Caki2 (cell line): ENCODE data around the gene DVL2. TPM values are rescaled to one million over a fixed set of nuclear protein-coding genes. Genes with fewer than 3 reads are reported as not detected.
"Not testable (repeated sequence)": the region's sequence is repeated elsewhere in the genome, so short reads cannot be mapped to it uniquely, and the experiment has no call there.

ENCODE experiments used
- DNase-seq: peaks from one replicate; pipeline ENCODE4 v3.0.0-alpha.2; 2015; ENCODE audit warnings: low read depth
- in situ Hi-C: cut with HindIII; loops from 2 replicates; pipeline ENCODE4 v1.10.0; 2016; ENCODE audit warnings: low sequenced_read_pairs, low pct_unique_long_range_greater_than_20kb, mixed read lengths
- total RNA-seq: library from RNA; depleted of rRNA; stranded (reverse); fragments of >200 nt; shearing (Covaris generic); gene quantifications from 2 replicates; pipeline ENCODE4 v1.2.3, GENCODE V29; 2014; ENCODE audit warnings: low replicate concordance

The DVL2 gene
- total RNA-seq, 1 experiment from 2014 or later: 33.3 TPM

GRCh38 chr17:7259555-7259889 is 25.2 kb upstream of the DVL2 start:
- no peak for DNase-seq
- in situ Hi-C loops: no loop called here

GRCh38 chr17:7258731-7259554 is 24.6 kb upstream of the DVL2 start:
- no peak for DNase-seq
- in situ Hi-C loops: no loop called here

DNA sequence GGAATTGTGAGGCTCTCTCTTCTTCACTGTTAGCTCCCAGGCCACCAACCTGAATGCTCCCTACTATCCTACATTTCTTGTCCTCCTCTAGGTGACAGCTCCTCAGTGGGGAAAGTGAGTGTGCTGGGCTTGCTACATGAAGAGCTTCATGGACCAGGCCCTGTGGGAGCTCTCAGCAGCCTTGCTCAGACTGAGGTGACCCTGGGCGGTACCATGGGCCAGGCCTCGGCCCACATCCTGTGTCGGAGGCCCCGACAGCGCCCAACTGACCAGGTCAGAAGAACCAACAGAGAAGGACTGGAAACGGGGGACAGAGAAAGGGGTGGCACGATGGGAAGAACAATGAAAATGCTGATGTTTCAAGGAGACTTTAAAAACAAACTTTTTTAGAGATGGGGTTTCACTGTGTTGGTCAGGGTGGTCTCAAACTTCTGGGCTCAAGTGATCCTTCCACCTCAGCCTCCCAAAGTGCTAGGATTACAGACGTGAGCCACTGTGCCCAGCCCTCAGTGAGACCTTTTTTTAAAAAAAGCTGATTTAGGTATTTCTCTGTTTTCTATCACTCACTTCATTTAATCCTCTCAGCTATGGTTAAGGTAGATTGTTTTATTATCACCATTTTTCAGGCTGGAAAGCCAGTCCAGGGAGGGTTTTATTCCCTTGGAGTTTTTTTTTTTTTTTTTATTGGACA is 22.6 kb upstream of the DVL2 start:
- in situ Hi-C loops: no loop called here

DNA sequence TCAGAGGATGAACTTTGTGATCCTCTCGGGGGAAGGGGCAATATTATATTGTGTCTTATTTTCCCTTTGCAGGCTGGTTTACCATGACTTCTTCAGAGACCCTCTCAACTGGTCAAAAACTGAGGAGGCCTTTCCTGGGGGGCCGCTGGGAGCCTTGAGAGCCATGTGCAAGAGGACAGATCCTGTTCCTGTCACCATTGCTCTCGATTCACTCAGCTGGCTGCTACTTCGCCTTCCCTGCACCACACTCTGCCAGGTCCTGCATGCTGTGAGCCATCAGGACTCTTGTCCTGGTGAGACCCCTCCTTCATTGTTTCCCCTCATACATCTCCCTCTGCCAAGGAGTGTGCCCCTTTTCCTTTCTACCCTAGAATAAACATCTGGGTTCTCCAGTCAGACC is 20.2 kb upstream of the DVL2 start:
- no peak for DNase-seq
- in situ Hi-C loops: no loop called here

More for the DNA sequence above, 22.6 kb upstream of the DVL2 start:
- DNase-seq: no peak

DNA sequence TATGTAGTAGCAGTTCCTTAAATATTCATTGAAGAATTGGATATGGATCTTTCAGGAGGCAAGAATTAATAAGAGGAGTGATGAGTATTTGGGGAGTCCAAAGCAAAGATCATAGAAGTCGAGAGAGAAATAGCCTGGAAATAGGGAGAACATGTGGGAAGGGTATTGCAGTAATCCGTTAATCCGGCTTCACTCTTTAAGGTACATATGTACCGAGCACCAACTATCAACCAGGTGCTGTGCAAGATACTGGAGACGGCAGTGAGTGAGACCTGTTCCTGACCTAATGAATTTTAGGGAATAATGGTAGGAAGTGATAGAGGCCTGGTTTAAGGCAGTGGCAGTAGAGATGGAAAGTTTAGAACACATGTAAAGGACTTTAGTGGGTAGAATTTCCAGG is 18.8 kb upstream of the DVL2 start:
- in situ Hi-C loops: no loop called here
- DNase-seq: no peak

DNA sequence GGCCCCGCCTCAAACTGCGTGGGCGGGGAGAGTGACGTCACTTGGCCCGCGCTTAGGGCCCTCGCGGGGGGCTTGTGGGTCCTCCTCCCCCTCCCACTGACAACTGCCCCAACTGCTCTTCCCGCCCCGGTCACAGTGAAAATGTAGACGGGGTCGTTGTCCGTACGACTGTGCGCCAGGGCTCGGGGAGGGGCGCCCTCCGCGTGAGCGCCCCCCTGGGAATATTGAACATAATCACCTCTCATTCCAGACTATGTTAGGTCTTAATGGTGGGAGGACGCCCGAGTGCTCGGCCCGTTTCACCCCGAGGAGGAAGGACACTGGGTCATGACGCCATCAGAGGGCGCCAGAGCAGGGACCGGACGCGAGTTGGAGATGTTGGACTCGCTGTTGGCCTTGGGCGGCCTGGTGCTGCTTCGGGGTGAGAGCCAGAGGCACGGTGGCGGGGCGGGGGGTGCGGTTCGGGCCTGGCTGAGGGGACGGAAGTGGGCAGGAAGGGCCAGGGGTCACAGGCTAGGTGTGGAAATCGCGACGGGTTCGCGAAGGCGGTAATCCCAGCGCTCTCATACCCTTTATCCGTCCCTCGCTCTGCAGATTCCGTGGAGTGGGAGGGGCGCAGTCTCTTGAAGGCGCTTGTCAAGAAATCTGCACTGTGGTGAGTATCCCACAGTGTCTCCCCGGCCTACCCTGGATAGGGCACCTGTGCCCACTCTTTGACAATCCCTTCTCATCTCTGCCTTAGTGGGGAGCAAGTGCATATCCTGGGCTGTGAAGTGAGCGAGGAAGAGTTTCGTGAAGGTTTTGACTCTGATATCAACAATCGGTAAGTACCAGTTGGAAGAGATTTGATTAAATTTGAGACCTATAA is 18.1 kb upstream of the DVL2 start, which contains the start of gene ELP5:
ELP5 (plus strand) TSS at position 40 of the 868 bp plus-strand sequence; CDS start at position 376, 336 bp downstream.
- peak; percentile 45 for DNase-seq
- in situ Hi-C loops: no loop called here

- in situ Hi-C loops: no loop called here
These were observed 17.4 kb upstream of the DVL2 start, which contains the start of gene CTDNEP1 for GRCh38 chr17:7251661-7252175. Gene CTDNEP1, minus strand, starts transcription at chr17:7251734. Its CDS starts 438 bp downstream, at chr17:7251296.

DNA sequence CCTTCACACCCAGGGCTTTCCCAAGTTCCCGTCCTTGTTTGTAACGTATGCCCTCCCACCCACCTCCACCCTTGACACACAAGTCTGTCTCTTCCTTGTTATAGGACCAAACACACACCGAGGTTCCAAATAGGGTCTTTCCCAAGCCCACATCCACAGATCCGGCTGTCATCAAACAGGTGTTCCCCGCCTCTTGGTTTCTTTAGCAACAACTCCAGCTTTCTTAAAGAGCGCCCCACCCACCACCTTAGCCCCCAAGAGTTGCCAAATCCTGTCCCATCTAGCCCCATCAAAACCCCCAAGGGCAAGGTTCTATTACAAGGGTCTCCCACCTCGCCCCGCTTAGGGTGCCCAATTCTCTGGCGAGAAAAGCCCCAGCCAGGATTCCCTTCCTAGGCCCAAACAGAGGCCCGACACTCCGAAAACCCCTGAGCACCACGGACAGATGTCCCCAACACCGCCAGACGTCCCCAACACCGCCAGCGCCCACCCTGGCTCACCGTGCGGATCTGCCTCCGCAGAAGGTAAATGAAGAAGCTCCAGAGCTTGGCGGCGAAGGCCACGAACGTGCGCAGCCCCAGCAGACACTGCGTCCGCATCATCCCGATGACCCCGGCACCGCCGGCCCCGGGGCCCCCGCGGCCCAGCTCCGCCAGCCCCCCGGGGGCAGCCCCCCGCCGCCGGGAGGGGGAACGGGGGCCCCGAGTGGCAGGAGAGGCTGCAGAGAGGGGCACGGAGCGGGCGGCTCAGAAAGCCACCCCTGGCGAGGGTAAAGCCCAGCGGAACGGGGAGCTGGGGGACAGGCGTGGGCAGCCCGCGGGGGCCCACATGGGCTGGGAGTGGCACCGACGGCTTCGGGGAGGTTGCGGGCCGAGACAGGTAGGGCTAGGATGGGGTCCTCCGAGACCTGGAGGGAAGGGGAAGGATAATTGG is 16.6 kb upstream of the DVL2 start:
- in situ Hi-C loops: no loop called here
- no peak for DNase-seq

More at GRCh38 chr17:7251661-7252175, 17.4 kb upstream of the DVL2 start, which contains the start of gene CTDNEP1:
- peak; percentile 98 for DNase-seq

- in situ Hi-C loops: no loop called here
These were observed 15.5 kb upstream of the DVL2 start for GRCh38 chr17:7249830-7250229.

GRCh38 chr17:7249214-7249613 is 14.9 kb upstream of the DVL2 start:
- in situ Hi-C loops: no loop called here

More at GRCh38 chr17:7249830-7250229, 15.5 kb upstream of the DVL2 start:
- no peak for DNase-seq

DNA sequence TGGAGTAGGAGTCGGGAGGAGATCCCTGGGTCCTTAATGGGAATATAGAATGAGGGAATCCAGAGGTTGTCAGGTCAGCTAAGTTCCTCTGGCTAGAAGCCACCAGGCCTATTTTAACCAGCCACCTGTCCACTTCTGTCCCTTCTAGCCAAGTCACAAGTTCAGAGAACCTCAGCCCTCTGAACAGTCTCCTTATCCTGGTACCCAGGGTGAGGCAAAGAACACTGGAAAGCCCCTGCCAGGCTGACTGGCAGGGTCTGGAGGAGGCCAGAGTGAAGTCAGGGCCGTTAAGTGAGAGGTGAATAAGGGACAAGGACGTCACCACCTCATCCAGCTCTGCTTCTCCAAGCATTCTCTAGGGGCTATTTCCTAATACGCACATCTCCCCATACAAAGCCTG is 14.5 kb upstream of the DVL2 start:
- in situ Hi-C loops: no loop called here
- no peak for DNase-seq

More at GRCh38 chr17:7249214-7249613, 14.9 kb upstream of the DVL2 start:
- DNase-seq: no peak

GRCh38 chr17:7246779-7247178 is 12.5 kb upstream of the DVL2 start:
- in situ Hi-C loops: no loop called here
- DNase-seq: no peak

DNA sequence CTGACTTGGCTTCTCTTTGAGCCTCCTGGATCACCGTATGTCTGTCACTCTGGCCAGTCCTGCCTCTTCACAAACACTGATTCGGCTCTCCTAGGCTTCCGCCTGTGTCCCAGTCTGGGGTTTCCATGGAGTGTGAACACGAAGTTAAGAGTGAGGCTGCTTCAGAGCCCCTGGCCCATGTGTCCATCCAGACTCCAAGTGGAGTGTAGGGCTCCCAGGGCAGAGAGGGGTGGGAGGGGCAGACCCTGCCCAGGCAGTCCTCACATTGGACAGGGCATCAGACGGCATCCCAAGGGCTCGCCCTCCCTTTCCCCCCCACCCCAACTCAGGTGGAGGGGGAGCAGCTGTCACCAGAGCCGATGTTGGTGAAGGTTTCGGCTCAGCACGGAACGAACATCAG is 9.5 kb upstream of the DVL2 start:
- DNase-seq, in situ Hi-C loops: not testable (repeated sequence)

GRCh38 chr17:7243453-7243729 is 9.1 kb upstream of the DVL2 start:
- in situ Hi-C loops: no loop called here
- no peak for DNase-seq

DNA sequence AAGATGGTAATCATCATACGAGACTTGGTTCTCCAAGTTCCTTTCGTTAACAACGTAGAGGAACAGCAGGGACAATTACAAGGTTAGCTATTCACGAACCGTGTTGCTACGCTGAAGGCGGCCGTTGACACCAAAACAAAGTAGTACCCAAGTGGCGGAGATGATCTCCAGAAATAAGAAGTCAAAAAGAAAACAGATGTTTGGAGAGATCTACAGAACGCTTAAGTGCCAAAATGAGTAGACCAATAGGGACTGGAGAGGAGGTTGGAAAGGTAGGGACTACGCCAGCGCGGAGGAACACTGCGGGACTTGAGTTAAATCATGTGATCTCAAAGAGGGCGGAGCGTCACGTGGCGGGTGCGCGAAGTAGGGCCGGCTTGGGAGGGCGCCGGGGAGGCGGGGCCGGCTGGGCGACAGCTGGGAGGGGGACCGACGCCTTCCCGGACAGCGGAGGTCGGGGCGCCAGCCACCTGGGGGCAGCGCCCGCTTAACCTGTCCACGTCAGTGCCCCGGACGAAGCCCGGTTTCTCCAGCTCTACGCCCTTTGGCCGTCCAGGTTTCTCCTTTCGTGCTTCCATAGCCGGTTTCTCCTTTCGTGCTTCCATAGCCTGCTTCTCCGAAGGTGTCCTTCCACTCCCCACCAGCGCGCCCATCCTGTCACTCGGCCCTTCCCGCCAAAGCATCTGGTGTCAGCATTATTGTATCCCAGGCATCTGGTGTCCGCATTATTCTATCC is 8.6 kb upstream of the DVL2 start:
- in situ Hi-C loops: no loop called here
- peak; percentile 90 for DNase-seq

GRCh38 chr17:7241783-7242716 is 7.7 kb upstream of the DVL2 start, which contains the start of gene GABARAP:
Gene GABARAP, minus strand, starts transcription at chr17:7242449. Its CDS starts 119 bp downstream, at chr17:7242330.
- in situ Hi-C loops: no loop called here
- DNase-seq: peak; percentile 82
